ENCODE data around the gene LSMEM2. TPM values are rescaled to one million over a fixed set of nuclear protein-coding genes. Genes with fewer than 3 reads are reported as not detected.

Gene LSMEM2
- total and polyA plus RNA-seq, 2 experiments from 2014 or later, result 0.59 to 0.86 TPM

- Histone ChIP-seq H3K4me3 (peak overlapping the region; percentile 53), H3K27me3 (ENCODE audit: insufficient read depth) (peaks cover 52% of the 10 kb centered on the region), H3K4me1 (ENCODE audit: insufficient read depth) (peaks cover 17% of the 10 kb centered on the region), H4K20me1 (replicated peaks; ENCODE audit: insufficient read depth) (no peaks in the 10 kb centered on the region), H3K79me2 (replicated peaks; ENCODE audit: insufficient read depth) (no peaks in the 10 kb centered on the region), H3K27ac (ENCODE audit: low read depth) (no peak overlapping the region), H3K9me2 (ENCODE audit: insufficient read depth) (no peaks in the 10 kb centered on the region), H3K36me3 (ENCODE audit: insufficient read depth) (no peaks in the 10 kb centered on the region), H2AFZ (peak overlapping the region; percentile 85; the same call in 1 of the 2 replicates), H3F3A (replicated peaks; ENCODE audit: low read depth) (peaks cover 12% of the 10 kb centered on the region; the same call in 1 of the 2 replicates), H3K4me2 (peak overlapping the region; percentile 75)
- TF ChIP-seq ETS1 (IDR thresholded peaks at IDR 0.05), result no peak
- no peak for TF ChIP-seq EZH2phosphoT487 (IDR thresholded peaks at IDR 0.05; ENCODE audit: unreplicated experiment)
- TF ChIP-seq, protein P1, sequence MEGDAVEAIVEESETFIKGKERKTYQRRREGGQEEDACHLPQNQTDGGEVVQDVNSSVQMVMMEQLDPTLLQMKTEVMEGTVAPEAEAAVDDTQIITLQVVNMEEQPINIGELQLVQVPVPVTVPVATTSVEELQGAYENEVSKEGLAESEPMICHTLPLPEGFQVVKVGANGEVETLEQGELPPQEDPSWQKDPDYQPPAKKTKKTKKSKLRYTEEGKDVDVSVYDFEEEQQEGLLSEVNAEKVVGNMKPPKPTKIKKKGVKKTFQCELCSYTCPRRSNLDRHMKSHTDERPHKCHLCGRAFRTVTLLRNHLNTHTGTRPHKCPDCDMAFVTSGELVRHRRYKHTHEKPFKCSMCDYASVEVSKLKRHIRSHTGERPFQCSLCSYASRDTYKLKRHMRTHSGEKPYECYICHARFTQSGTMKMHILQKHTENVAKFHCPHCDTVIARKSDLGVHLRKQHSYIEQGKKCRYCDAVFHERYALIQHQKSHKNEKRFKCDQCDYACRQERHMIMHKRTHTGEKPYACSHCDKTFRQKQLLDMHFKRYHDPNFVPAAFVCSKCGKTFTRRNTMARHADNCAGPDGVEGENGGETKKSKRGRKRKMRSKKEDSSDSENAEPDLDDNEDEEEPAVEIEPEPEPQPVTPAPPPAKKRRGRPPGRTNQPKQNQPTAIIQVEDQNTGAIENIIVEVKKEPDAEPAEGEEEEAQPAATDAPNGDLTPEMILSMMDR (conservative IDR thresholded peaks at IDR 0.05; ENCODE audit: low read depth in 2 of 2), result peak; percentile 89 to 100
- no peak for TF ChIP-seq ZNF114 (CRISPR knock-in tag; IDR thresholded peaks at IDR 0.05)
- TF ChIP-seq CREB1 (CRISPR knock-in tag; IDR thresholded peaks at IDR 0.05; ENCODE audit: low read depth), result peak; percentile 26; the same call in 1 of the 2 replicates
- peaks cover 44% of the 10 kb centered on the region for H3K4me1 Mint-ChIP-seq
- no peaks in the 10 kb centered on the region for H3K9me3 Mint-ChIP-seq
- no peaks in the 10 kb centered on the region for H3K36me3 Mint-ChIP-seq (ENCODE audit: low read depth)
- H3K4me3 Mint-ChIP-seq, result peak overlapping the region; percentile 64
- H3K27me3 Mint-ChIP-seq (ENCODE audit: insufficient read depth, low read depth, poor library complexity), result peaks cover 55% of the 10 kb centered on the region
- ATAC-seq (peak; percentile 35), DNase-seq (ENCODE audit: low spot score) (peak; percentile 90)
- H3K27ac Mint-ChIP-seq, result no peak overlapping the region
These were observed 5.8 kb upstream of the LSMEM2 start for GRCh38 chr3:50272911-50273688.

GRCh38 chr3:50273689-50274065 is 5.2 kb upstream of the LSMEM2 start:
- no peaks in the 10 kb centered on the region for H3K36me3 Mint-ChIP-seq (ENCODE audit: low read depth)
- Histone ChIP-seq H3K4me2 (no peak overlapping the region; the same call in 1 of the 2 replicates), H3K27me3 (ENCODE audit: insufficient read depth) (peaks cover 57% of the 10 kb centered on the region)

More at GRCh38 chr3:50273689-50274065, 5.2 kb upstream of the LSMEM2 start:
- Histone ChIP-seq H3F3A (replicated peaks; ENCODE audit: low read depth) (peaks cover 11% of the 10 kb centered on the region; the same call in 1 of the 2 replicates), H3K9me2 (ENCODE audit: insufficient read depth) (no peaks in the 10 kb centered on the region), H2AFZ (no peak overlapping the region), H3K4me3 (peak overlapping the region; percentile 53; the same call in 1 of the 2 replicates), H3K36me3 (ENCODE audit: insufficient read depth) (no peaks in the 10 kb centered on the region), H4K20me1 (replicated peaks; ENCODE audit: insufficient read depth) (no peaks in the 10 kb centered on the region), H3K27ac (ENCODE audit: low read depth) (no peak overlapping the region), H3K4me1 (ENCODE audit: insufficient read depth) (peaks cover 12% of the 10 kb centered on the region), H3K79me2 (replicated peaks; ENCODE audit: insufficient read depth) (no peaks in the 10 kb centered on the region)
- Mint-ChIP-seq H3K4me1 (peaks cover 38% of the 10 kb centered on the region), H3K27me3 (ENCODE audit: insufficient read depth, low read depth, poor library complexity) (peaks cover 53% of the 10 kb centered on the region), H3K9me3 (no peaks in the 10 kb centered on the region), H3K27ac (no peak overlapping the region), H3K4me3 (no peak overlapping the region)
- TF ChIP-seq ZNF114 (CRISPR knock-in tag; IDR thresholded peaks at IDR 0.05) (no peak), EZH2 (IDR thresholded peaks at IDR 0.05; ENCODE audit: low read depth, unreplicated experiment) (no peak), EZH2phosphoT487 (IDR thresholded peaks at IDR 0.05; ENCODE audit: unreplicated experiment) (no peak), STAT1 (IDR thresholded peaks at IDR 0.05; ENCODE audit: unreplicated experiment) (no peak), CREB1 (CRISPR knock-in tag; IDR thresholded peaks at IDR 0.05; ENCODE audit: low read depth) (no peak), ZNF331 (CRISPR knock-in tag; IDR thresholded peaks at IDR 0.05; ENCODE audit: low read depth) (no peak), ETS1 (IDR thresholded peaks at IDR 0.05) (no peak), NANOG (IDR thresholded peaks at IDR 0.05; ENCODE audit: borderline replicate concordance) (no peak)
- ATAC-seq, result no peak
- DNase-seq (ENCODE audit: low spot score), result no peak

All from GM23338 (cell line).